ENCODE results near the gene KCNQ4.

KCNQ4 gene

GRCh38 chr1:40823345-40823744 is 39.8 kb downstream of the KCNQ4 start:
- DNase-seq (ENCODE audit: insufficient read length, low spot score) = no peak
- TF ChIP-seq TAF1 (IDR thresholded peaks at IDR 0.05; ENCODE audit: low read depth, low read length) (no peak), POLR2A (IDR thresholded peaks at IDR 0.05; ENCODE audit: low read depth, low read length) (no peak), POU2F2 (IDR thresholded peaks at IDR 0.05; ENCODE audit: low read depth, low read length) (no peak), SPI1 (IDR thresholded peaks at IDR 0.05; ENCODE audit: low read depth, low read length) (no peak), PAX5 (IDR thresholded peaks at IDR 0.05; ENCODE audit: insufficient read depth, low read length, severe bottlenecking) (no peak), POLR2AphosphoS5 (IDR thresholded peaks at IDR 0.05; ENCODE audit: low read depth, low read length) (no peak)
- FAIRE-seq = no peak

GRCh38 chr1:40823983-40824382 is 40.4 kb downstream of the KCNQ4 start:
- FAIRE-seq = no peak
- TF ChIP-seq POLR2A (IDR thresholded peaks at IDR 0.05; ENCODE audit: low read depth, low read length) (no peak), TAF1 (IDR thresholded peaks at IDR 0.05; ENCODE audit: low read depth, low read length) (no peak), SPI1 (IDR thresholded peaks at IDR 0.05; ENCODE audit: low read depth, low read length) (no peak), PAX5 (IDR thresholded peaks at IDR 0.05; ENCODE audit: insufficient read depth, low read length, severe bottlenecking) (no peak), POU2F2 (IDR thresholded peaks at IDR 0.05; ENCODE audit: low read depth, low read length) (no peak), POLR2AphosphoS5 (IDR thresholded peaks at IDR 0.05; ENCODE audit: low read depth, low read length) (no peak)
- no peak for DNase-seq (ENCODE audit: insufficient read length, low spot score)

DNA sequence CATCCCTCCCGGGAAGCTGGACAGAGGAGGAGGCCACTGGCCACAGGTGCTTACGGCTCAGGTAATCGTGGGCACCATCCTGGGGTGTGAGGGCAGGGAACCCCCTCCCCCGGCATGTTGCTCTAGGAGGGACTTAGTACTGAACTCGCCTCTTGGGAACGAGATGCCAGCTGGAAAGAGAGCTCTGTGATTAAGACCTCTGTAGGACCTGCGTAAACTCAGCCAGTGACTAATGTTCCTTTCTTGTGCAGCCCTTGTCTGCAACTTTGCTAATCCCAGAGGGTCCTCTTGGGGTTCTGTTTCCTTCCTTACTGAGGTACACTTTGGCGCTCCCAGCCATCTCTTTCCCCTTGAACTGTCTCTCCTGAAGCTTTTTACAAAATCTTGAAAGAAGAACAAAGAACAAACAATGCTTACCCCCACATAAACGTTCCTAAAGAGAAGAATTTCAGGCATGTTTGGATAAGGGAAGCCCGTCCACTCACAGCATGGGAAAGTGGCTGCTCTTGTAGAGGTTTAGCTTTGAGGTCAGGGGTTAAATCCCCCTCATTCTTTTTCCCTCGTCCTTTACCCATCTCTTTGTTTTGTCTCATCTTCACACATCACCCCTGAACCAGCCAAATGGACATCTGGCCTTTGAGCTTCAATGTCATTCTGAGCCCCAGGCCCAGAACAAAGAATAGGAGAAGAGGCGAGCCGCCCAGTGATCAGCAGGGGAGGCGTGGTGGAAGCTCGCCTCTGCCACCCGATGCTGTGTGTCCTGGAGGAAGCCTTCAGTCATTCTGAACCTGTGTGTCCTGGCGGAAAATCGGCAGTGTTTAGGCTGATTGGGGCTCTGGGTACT is 41.2 kb downstream of the KCNQ4 start:
- no peak for TF ChIP-seq POLR2A (IDR thresholded peaks at IDR 0.05; ENCODE audit: low read depth, low read length)
- no peak for TF ChIP-seq SPI1 (IDR thresholded peaks at IDR 0.05; ENCODE audit: low read depth, low read length)
- no peak for TF ChIP-seq PAX5 (IDR thresholded peaks at IDR 0.05; ENCODE audit: insufficient read depth, low read length, severe bottlenecking)
- no peak for TF ChIP-seq POU2F2 (IDR thresholded peaks at IDR 0.05; ENCODE audit: low read depth, low read length)
- TF ChIP-seq POLR2AphosphoS5 (IDR thresholded peaks at IDR 0.05; ENCODE audit: low read depth, low read length) = no peak
- no peak for TF ChIP-seq TAF1 (IDR thresholded peaks at IDR 0.05; ENCODE audit: low read depth, low read length)
- peak; percentile 69 for FAIRE-seq
- DNase-seq (ENCODE audit: insufficient read length, low spot score) = no peak

DNA sequence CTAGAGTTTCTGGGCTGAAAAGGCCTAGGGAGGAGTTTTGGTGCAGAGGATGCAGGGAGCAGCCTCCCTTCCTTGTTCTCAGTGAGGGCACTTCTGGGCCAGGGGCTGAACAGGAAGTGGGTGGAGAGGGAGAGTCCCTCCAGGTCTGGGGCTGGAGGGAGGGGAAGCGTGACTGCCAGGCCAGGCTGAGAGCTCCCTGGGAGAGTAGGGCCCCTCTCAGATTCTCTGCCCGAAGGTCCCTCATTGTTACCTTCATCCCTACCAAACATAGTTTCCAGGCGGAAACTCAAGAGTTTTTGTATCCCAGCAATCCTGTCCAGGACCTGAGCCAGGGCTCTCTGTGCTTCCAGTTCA is 41.8 kb downstream of the KCNQ4 start:
- no peak for TF ChIP-seq POLR2A (IDR thresholded peaks at IDR 0.05; ENCODE audit: low read depth, low read length)
- peak; percentile 54 for TF ChIP-seq PAX5 (IDR thresholded peaks at IDR 0.05; ENCODE audit: insufficient read depth, low read length, severe bottlenecking)
- TF ChIP-seq SPI1 (IDR thresholded peaks at IDR 0.05; ENCODE audit: low read depth, low read length) = peak; percentile 72
- TF ChIP-seq POU2F2 (IDR thresholded peaks at IDR 0.05; ENCODE audit: low read depth, low read length) = no peak
- peak; percentile 35 for FAIRE-seq
- peak; percentile 53 for DNase-seq (ENCODE audit: insufficient read length, low spot score)

- no peak for DNase-seq (ENCODE audit: insufficient read length, low spot score)
- TF ChIP-seq TAF1 (IDR thresholded peaks at IDR 0.05; ENCODE audit: low read depth, low read length) = no peak
- TF ChIP-seq POLR2AphosphoS5 (IDR thresholded peaks at IDR 0.05; ENCODE audit: low read depth, low read length) = no peak
- no peak for TF ChIP-seq POU2F2 (IDR thresholded peaks at IDR 0.05; ENCODE audit: low read depth, low read length)
- TF ChIP-seq SPI1 (IDR thresholded peaks at IDR 0.05; ENCODE audit: low read depth, low read length) = no peak
- TF ChIP-seq POLR2A (IDR thresholded peaks at IDR 0.05; ENCODE audit: low read depth, low read length) = no peak
- TF ChIP-seq PAX5 (IDR thresholded peaks at IDR 0.05; ENCODE audit: insufficient read depth, low read length, severe bottlenecking) = no peak
- FAIRE-seq = peak; percentile 55
These were observed 42.4 kb downstream of the KCNQ4 start for GRCh38 chr1:40825996-40826395.

- no peak for TF ChIP-seq POLR2AphosphoS5 (IDR thresholded peaks at IDR 0.05; ENCODE audit: low read depth, low read length)
- no peak for TF ChIP-seq PAX5 (IDR thresholded peaks at IDR 0.05; ENCODE audit: insufficient read depth, low read length, severe bottlenecking)
- TF ChIP-seq TAF1 (IDR thresholded peaks at IDR 0.05; ENCODE audit: low read depth, low read length) = no peak
- no peak for TF ChIP-seq SPI1 (IDR thresholded peaks at IDR 0.05; ENCODE audit: low read depth, low read length)
- no peak for TF ChIP-seq POU2F2 (IDR thresholded peaks at IDR 0.05; ENCODE audit: low read depth, low read length)
- no peak for TF ChIP-seq POLR2A (IDR thresholded peaks at IDR 0.05; ENCODE audit: low read depth, low read length)
- FAIRE-seq (peak; percentile 5), DNase-seq (ENCODE audit: insufficient read length, low spot score) (no peak)
These were observed 46.2 kb downstream of the KCNQ4 start for GRCh38 chr1:40829631-40830245.

DNA sequence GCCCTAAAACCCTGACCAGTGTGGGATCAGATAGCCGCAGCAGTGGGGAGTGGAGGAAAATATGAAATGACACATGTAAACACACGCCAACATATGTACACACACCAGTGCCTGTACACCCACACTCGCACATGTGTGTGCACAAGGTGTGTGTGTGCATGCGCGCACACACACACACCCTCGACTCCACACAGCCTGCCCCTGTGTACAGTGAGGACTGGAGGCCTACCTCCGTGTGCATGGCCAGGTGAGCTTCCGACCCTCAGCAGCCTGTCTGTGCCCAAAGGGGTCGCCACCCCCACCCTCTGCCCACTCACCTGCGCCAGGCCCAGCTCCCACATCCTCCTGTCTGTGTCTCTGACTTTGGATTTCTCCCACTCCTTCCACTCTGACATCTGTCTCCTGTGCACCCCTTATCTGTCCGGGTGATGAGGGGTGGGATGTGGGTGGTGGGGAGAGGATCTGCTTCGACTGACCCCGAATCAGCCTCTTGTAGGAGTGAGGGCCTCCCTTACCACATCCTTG is 46.9 kb downstream of the KCNQ4 start:
- TF ChIP-seq POLR2AphosphoS5 (IDR thresholded peaks at IDR 0.05; ENCODE audit: low read depth, low read length) (no peak), POLR2A (IDR thresholded peaks at IDR 0.05; ENCODE audit: low read depth, low read length) (no peak), POU2F2 (IDR thresholded peaks at IDR 0.05; ENCODE audit: low read depth, low read length) (no peak), SPI1 (IDR thresholded peaks at IDR 0.05; ENCODE audit: low read depth, low read length) (no peak), TAF1 (IDR thresholded peaks at IDR 0.05; ENCODE audit: low read depth, low read length) (no peak), PAX5 (IDR thresholded peaks at IDR 0.05; ENCODE audit: insufficient read depth, low read length, severe bottlenecking) (no peak)
- DNase-seq (ENCODE audit: insufficient read length, low spot score) = no peak
- FAIRE-seq = no peak

- no peak for FAIRE-seq
- TF ChIP-seq TAF1 (IDR thresholded peaks at IDR 0.05; ENCODE audit: low read depth, low read length) (no peak), PAX5 (IDR thresholded peaks at IDR 0.05; ENCODE audit: insufficient read depth, low read length, severe bottlenecking) (no peak), SPI1 (IDR thresholded peaks at IDR 0.05; ENCODE audit: low read depth, low read length) (no peak), POLR2AphosphoS5 (IDR thresholded peaks at IDR 0.05; ENCODE audit: low read depth, low read length) (no peak), POLR2A (IDR thresholded peaks at IDR 0.05; ENCODE audit: low read depth, low read length) (no peak), POU2F2 (IDR thresholded peaks at IDR 0.05; ENCODE audit: low read depth, low read length) (no peak)
- no peak for DNase-seq (ENCODE audit: insufficient read length, low spot score)
These were observed 47.6 kb downstream of the KCNQ4 start for GRCh38 chr1:40831001-40831732.

DNA sequence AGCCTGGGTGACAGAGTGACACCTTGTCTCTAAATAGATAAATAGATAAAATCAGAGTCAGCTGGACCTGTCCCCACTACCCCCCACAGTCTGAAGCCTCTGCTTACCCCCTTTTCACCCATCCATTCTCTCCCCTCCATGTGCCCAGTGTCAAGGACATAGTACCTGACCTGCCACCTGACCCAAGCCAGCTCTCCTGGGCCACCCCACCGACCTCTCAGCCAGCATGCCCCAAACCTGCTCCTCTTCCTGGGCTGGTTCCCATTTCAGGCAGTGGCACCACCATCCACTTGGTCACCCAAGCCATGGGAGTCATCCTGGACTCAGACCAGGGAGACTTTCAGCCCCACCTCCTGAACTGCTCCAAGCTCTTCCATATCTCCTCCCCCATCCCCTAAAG is 50.4 kb downstream of the KCNQ4 start:
- no peak for TF ChIP-seq SPI1 (IDR thresholded peaks at IDR 0.05; ENCODE audit: low read depth, low read length)
- no peak for TF ChIP-seq POU2F2 (IDR thresholded peaks at IDR 0.05; ENCODE audit: low read depth, low read length)
- no peak for TF ChIP-seq PAX5 (IDR thresholded peaks at IDR 0.05; ENCODE audit: insufficient read depth, low read length, severe bottlenecking)
- TF ChIP-seq POLR2AphosphoS5 (IDR thresholded peaks at IDR 0.05; ENCODE audit: low read depth, low read length) = no peak
- TF ChIP-seq POLR2A (IDR thresholded peaks at IDR 0.05; ENCODE audit: low read depth, low read length) = no peak
- no peak for TF ChIP-seq TAF1 (IDR thresholded peaks at IDR 0.05; ENCODE audit: low read depth, low read length)
- DNase-seq (ENCODE audit: insufficient read length, low spot score) (no peak), FAIRE-seq (no peak)
